Measurements from ENCODE around the gene PPFIBP2.

DNA sequence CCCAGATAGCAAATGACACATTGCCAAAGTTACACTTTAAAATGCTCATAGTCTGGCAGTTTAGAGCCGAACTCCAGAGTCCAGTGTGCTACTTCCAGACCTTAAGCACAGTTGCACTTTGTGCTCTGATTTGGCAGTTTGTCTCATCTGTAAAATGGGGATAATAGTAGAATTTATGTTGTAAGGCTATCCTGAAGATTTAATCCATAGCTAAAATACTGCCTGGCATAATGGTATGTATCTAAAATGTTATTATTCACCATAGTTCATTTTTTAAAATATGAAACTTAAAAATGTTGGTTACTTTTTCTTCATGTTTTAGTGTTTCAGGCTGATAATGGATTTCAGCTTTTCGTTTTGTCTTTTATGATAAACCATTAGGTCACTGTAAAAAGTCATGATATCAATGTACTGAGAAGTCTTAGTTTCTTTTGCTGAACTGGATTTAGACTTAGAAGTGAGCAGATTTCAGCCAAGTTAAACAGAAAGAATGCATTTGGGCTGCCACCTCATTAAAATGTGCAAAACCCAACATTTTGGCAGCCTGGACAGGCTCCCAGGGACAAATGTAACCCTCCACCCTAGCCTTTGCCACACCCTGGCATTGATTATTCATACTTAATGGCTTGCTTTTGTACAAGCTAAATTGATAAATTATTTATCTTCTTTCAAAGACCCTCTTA, 27.6 kb upstream of the PPFIBP2 start:
- no peak for TF ChIP-seq EZH2 (IDR thresholded peaks at IDR 0.05; ENCODE audit: insufficient read depth, low read length)
- TF ChIP-seq, protein P1, sequence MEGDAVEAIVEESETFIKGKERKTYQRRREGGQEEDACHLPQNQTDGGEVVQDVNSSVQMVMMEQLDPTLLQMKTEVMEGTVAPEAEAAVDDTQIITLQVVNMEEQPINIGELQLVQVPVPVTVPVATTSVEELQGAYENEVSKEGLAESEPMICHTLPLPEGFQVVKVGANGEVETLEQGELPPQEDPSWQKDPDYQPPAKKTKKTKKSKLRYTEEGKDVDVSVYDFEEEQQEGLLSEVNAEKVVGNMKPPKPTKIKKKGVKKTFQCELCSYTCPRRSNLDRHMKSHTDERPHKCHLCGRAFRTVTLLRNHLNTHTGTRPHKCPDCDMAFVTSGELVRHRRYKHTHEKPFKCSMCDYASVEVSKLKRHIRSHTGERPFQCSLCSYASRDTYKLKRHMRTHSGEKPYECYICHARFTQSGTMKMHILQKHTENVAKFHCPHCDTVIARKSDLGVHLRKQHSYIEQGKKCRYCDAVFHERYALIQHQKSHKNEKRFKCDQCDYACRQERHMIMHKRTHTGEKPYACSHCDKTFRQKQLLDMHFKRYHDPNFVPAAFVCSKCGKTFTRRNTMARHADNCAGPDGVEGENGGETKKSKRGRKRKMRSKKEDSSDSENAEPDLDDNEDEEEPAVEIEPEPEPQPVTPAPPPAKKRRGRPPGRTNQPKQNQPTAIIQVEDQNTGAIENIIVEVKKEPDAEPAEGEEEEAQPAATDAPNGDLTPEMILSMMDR (IDR thresholded peaks at IDR 0.05; ENCODE audit: insufficient read depth, low read depth, low read length) = no peak
